Psoas muscle (tissue), 8 donors: ENCODE data around the gene DCBLD2. TPM values are rescaled to one million over a fixed set of nuclear protein-coding genes. Genes with fewer than 3 reads are reported as not detected.

Experiments used
- ATAC-seq, 4 donors: fragments of 200-7000 bp; cut with Tn5 transposase; one replicate each; pipeline ENCODE4 v1.9.1; 2020; ENCODE audit warnings: moderate library complexity in 3 of 4, mild to moderate bottlenecking in 2 of 4
- DNase-seq, 2 donors: peaks; one replicate each; pipeline ENCODE4 v3.0.0-alpha.2; 2020
- H3K27ac ChIP-seq: fragments of 200-600 bp; one replicate; pipeline ENCODE4 v1.8.0; 2022
- H3K27me3 ChIP-seq, 3 donors: fragments of 200-600 bp in 1 of 3; one replicate each; pipeline versions ENCODE4 v1.6.1 to v1.8.0; 2013 to 2022; ENCODE audit warnings: low read length in 2 of 3, mild to moderate bottlenecking in 2 of 3, moderate library complexity in 1 of 3; ENCODE audit not compliant: insufficient read depth in 3 of 3
- H3K36me3 ChIP-seq, 2 donors: fragments of 200-600 bp in 1 of 2; one replicate each; pipeline versions ENCODE4 v1.6.1 to v1.8.0; 2013 to 2022; ENCODE audit warnings: low read depth in 1 of 2, mild to moderate bottlenecking in 1 of 2, moderate library complexity in 1 of 2; ENCODE audit not compliant: insufficient read depth in 1 of 2
- H3K4me1 ChIP-seq: fragments of 200-600 bp; one replicate; pipeline ENCODE4 v1.8.0; 2022
- H3K4me3 ChIP-seq: fragments of 200-600 bp; one replicate; pipeline ENCODE4 v1.8.0; 2022; ENCODE audit warnings: mild to moderate bottlenecking
- H3K9me3 ChIP-seq: fragments of 200-600 bp; one replicate; pipeline ENCODE4 v1.8.0; 2022
- CTCF ChIP-seq: fragments of 200-600 bp; IDR thresholded peaks from one replicate; pipeline ENCODE4 v1.8.0; 2022; ENCODE audit warnings: antibody characterized with exemption
- WGBS, 3 donors: extraction: QIAGEN DNeasy Blood & Tissue Kit; methylation state at CpG; one replicate each; pipeline versions ENCODE4 v1.1.6 to v1.1.7; 2013; 5-methylcytosine and 5-hydroxymethylcytosine counted together
- intact Hi-C, 2 donors: fragments of 100-400 bp; cut with DNase I; formaldehyde crosslinking; loops; one replicate each; pipeline versions ENCODE4 v1.11.0 to v1.14.2; 2022
- polyA plus RNA-seq, 3 donors: library from polyadenylated mRNA; stranded (reverse); fragments of 200-250 nt; gene quantifications; one replicate each; pipeline ENCODE4 v1.2.3, GENCODE V29; 2013
- total RNA-seq, 4 donors: library from RNA; stranded (reverse); fragmentation: NEBNext Ultra II Directional in 2 of 4; extraction: Animal tissue kit (Norgen Biotek cat#: 25700) in 2 of 4; gene quantifications; one replicate each; pipeline versions ENCODE4 v1.2.1 to v1.2.4, GENCODE V29; 2021 to 2023
- donor health status: healthy with polysubstance abuse.
- donor health status: DM: no; HTN: no; CAD: no; lungs with moderate emphysema.
- donor health status: Bipolar disorder and iron deficiency.
- donor health status: healthy.
- donor health status: DM: yes; HTN: yes; CAD: no.
- donor health status: DM: no; HTN: no; CAD: no.
- donor health status: DM: no; HTN: no; CAD: no.
- donor health status: DM: yes; HTN: yes; CAD: no.

Gene DCBLD2
- total and polyA plus RNA-seq, 7 donors = 2.9 to 13.9 (median 5.3) TPM

GRCh38 chr3:98827221-98827920 lies 74.1 kb downstream of the DCBLD2 start:
- H3K27ac ChIP-seq = no peak overlapping the region
- H3K27me3 ChIP-seq = no peaks in the 10 kb centered on the region
- H3K36me3 ChIP-seq = no peaks in the 10 kb centered on the region
- 21 to 33% (median 26%) methylated on average over 1 of the region's 1 CpG for WGBS, 3 donors
- DNase-seq (no peak), ATAC-seq (no peak)
- TF ChIP-seq CTCF = no peak
- H3K4me1 ChIP-seq = no peaks in the 10 kb centered on the region
- H3K4me3 ChIP-seq = no peak overlapping the region
- peaks cover 5% of the 10 kb centered on the region for H3K9me3 ChIP-seq
- intact Hi-C loops = no loop called here

- no peaks in the 10 kb centered on the region for H3K27me3 ChIP-seq
- 80 to 82% (median 80%) methylated on average over 3 of the region's 3 CpGs for WGBS, 3 donors
- TF ChIP-seq CTCF = no peak
- no peak for DNase-seq
- H3K4me3 ChIP-seq = no peak overlapping the region
- peaks cover 5% of the 10 kb centered on the region for H3K9me3 ChIP-seq
- no peaks in the 10 kb centered on the region for H3K4me1 ChIP-seq
- no peak overlapping the region for H3K27ac ChIP-seq
- no peaks in the 10 kb centered on the region for H3K36me3 ChIP-seq
- ATAC-seq = no peak
- intact Hi-C loops = no loop called here
Measured at GRCh38 chr3:98826126-98826525, 75.4 kb downstream of the DCBLD2 start.

GRCh38 chr3:98824256-98824655 lies 77.2 kb downstream of the DCBLD2 start:
- peaks cover under 1% of the 10 kb centered on the region for H3K9me3 ChIP-seq
- TF ChIP-seq CTCF = no peak
- H3K4me1 ChIP-seq = no peaks in the 10 kb centered on the region
- no peak for ATAC-seq
- H3K36me3 ChIP-seq = peaks cover 0 to 3% of the 10 kb centered on the region in 2 donors
- intact Hi-C loops = loop anchor here in 1 of 2 donors (5.0 kb wide), 1 partner anchor 158 kb away; no protein-coding TSS in a partner anchor
- H3K4me3 ChIP-seq = no peak overlapping the region
- DNase-seq = no peak
- no peaks in the 10 kb centered on the region for H3K27me3 ChIP-seq
- WGBS, 3 donors = 96 to 99% (median 98%) methylated on average over 6 of the region's 6 CpGs
- H3K27ac ChIP-seq = no peak overlapping the region

- ATAC-seq (no peak), DNase-seq (no peak)
- H3K9me3 ChIP-seq = no peaks in the 10 kb centered on the region
- no peak overlapping the region for H3K4me3 ChIP-seq
- H3K27me3 ChIP-seq = no peaks in the 10 kb centered on the region
- H3K36me3 ChIP-seq = peaks cover 0 to 7% of the 10 kb centered on the region in 2 donors
- 92 to 100% (median 95%) methylated on average over 4 of the region's 4 CpGs for WGBS, 3 donors
- no peak for TF ChIP-seq CTCF
- H3K4me1 ChIP-seq = no peaks in the 10 kb centered on the region
- intact Hi-C loops = loop anchor here in 1 of 2 donors (5.0 kb wide), 1 partner anchor 159 kb away; no protein-coding TSS in a partner anchor
- H3K27ac ChIP-seq = no peak overlapping the region
Measured at GRCh38 chr3:98823791-98824190, 77.7 kb downstream of the DCBLD2 start.

GRCh38 chr3:98821063-98821462 lies 80.4 kb downstream of the DCBLD2 start:
- ATAC-seq (no peak), DNase-seq (no peak)
- Histone ChIP-seq H3K27ac (no peak overlapping the region), H3K36me3 (peaks cover 0 to 20% of the 10 kb centered on the region in 2 donors), H3K4me3 (no peak overlapping the region), H3K4me1 (no peaks in the 10 kb centered on the region), H3K9me3 (no peaks in the 10 kb centered on the region), H3K27me3 (no peaks in the 10 kb centered on the region)
- TF ChIP-seq CTCF = no peak
- intact Hi-C loops = loop anchor here in 1 of 2 donors (5.0 kb wide), 1 partner anchor 161 kb away; no protein-coding TSS in a partner anchor
- 80 to 89% (median 87%) methylated on average over 3 of the region's 3 CpGs for WGBS, 3 donors
